Measurements from ENCODE around the gene KRTDAP.

DNA sequence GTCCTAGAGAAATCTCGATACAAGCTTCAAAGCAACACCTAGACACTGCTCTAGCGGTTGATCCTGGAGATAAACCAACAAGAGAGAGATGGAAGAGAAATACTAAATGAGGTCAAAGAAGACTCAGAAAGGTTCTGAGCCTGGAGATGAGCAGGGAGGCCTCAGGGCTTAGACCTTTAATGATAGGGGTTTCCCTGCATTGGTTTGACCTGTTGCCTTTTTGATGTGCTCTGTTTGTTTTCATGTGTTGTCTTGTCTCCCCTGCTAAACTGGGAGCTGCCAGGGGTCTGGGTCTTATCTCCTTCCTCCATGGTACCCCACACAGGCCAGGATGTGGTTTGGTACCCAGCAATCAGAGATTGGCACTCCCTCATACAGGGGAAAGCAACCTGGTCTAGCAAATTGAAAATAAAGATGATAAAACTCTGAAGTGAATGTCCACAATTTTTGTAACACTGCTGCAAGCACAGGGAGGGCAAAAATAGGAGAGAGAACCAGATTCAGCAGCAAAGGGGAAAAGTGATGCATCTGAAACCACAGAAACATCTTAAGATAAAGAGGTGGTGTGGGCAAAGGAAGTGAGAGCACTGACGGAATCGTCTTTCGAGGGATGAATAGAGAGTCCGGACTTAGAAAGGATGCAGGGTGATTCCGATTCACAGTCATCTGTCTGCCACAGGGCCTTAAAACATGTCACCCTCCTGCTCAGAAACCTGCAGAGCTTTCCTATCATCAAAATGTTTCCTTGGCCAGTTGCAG lies 38.7 kb downstream of the KRTDAP start:
- TF ChIP-seq, protein P1, sequence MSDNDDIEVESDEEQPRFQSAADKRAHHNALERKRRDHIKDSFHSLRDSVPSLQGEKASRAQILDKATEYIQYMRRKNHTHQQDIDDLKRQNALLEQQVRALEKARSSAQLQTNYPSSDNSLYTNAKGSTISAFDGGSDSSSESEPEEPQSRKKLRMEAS (IDR thresholded peaks at IDR 0.05) = no peak
- TF ChIP-seq CEBPB (IDR thresholded peaks at IDR 0.05) (no peak), YY1 (IDR thresholded peaks at IDR 0.05; ENCODE audit: low read depth) (no peak), TAF1 (IDR thresholded peaks at IDR 0.05; ENCODE audit: low read depth) (no peak), EGR1 (IDR thresholded peaks at IDR 0.05) (no peak), EP300 (IDR thresholded peaks at IDR 0.05; ENCODE audit: borderline replicate concordance) (no peak), FOXM1 (IDR thresholded peaks at IDR 0.05; ENCODE audit: borderline replicate concordance, low read depth) (no peak), TCF12 (IDR thresholded peaks at IDR 0.05; ENCODE audit: low read depth) (no peak), TEAD4 (IDR thresholded peaks at IDR 0.05) (no peak)
- TF ChIP-seq, protein P2, sequence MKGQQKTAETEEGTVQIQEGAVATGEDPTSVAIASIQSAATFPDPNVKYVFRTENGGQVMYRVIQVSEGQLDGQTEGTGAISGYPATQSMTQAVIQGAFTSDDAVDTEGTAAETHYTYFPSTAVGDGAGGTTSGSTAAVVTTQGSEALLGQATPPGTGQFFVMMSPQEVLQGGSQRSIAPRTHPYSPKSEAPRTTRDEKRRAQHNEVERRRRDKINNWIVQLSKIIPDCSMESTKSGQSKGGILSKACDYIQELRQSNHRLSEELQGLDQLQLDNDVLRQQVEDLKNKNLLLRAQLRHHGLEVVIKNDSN (IDR thresholded peaks at IDR 0.05) = no peak
